Ascending aorta (tissue), 2 donors: ENCODE results near the gene RASSF8. TPM values are rescaled to one million over a fixed set of nuclear protein-coding genes. Genes with fewer than 3 reads are reported as not detected.

Experiments
- DNase-seq, 2 donors: peaks; one replicate each; pipeline ENCODE4 v3.0.0-alpha.2; 2019; ENCODE audit warnings: low spot score in 2 of 2
- H3K27ac ChIP-seq, 2 donors: fragments of 200-600 bp; sonication (generic); one replicate each; pipeline ENCODE4 v1.5.1; 2016 to 2017; ENCODE audit warnings: mild to moderate bottlenecking in 1 of 2
- H3K27me3 ChIP-seq: fragments of 200-600 bp; sonication (generic); one replicate; pipeline ENCODE4 v1.5.1; 2017
- H3K36me3 ChIP-seq, 2 donors: fragments of 200-600 bp; sonication (generic); one replicate each; pipeline ENCODE4 v1.5.1; 2016
- H3K4me1 ChIP-seq, 2 donors: fragments of 200-600 bp; sonication (generic); one replicate each; pipeline ENCODE4 v1.5.1; 2016 to 2017; ENCODE audit warnings: mild to moderate bottlenecking in 1 of 2
- H3K4me3 ChIP-seq, 2 donors: fragments of 200-600 bp; sonication (generic); one replicate each; pipeline ENCODE4 v1.5.1; 2016 to 2017; ENCODE audit warnings: mild to moderate bottlenecking in 1 of 2
- H3K9me3 ChIP-seq, 2 donors: fragments of 200-600 bp; sonication (generic); one replicate each; pipeline ENCODE4 v1.5.1; 2016
- CTCF ChIP-seq, 3 experiments: fragments of 200-600 bp in 2 of 3; fragments of 450-650 bp in 1 of 3; sonication (generic) in 2 of 3; IDR thresholded peaks; one replicate each; pipeline ENCODE4 v1.5.1; 2016 to 2019; ENCODE audit warnings: antibody characterized with exemption in 3 of 3, mild to moderate bottlenecking in 1 of 3, moderate library complexity in 1 of 3
- intact Hi-C: fragments of 100-400 bp; cut with DNase I; formaldehyde crosslinking; loops from one replicate; pipeline ENCODE4 v1.15.1; 2023
- total RNA-seq: library from RNA; depleted of rRNA; stranded (reverse); fragments of >200 nt; gene quantifications from one replicate; pipeline ENCODE4 v1.1.0, GENCODE V29; 2016

The RASSF8 gene
- total RNA-seq, 1 donor from 2014 or later: 92.1 TPM

GRCh38 chr12:26121323-26122060 is 163.0 kb downstream of the RASSF8 start:
- TF ChIP-seq CTCF (IDR thresholded peaks at IDR 0.05): no peak
- peaks cover 0 to 27% of the 10 kb centered on the region in 2 donors for H3K4me1 ChIP-seq
- H3K27me3 ChIP-seq: no peaks in the 10 kb centered on the region
- H3K4me3 ChIP-seq: peak overlapping the region; percentile 77 to 82
- peak overlapping the region; percentile 96 to 98 for H3K27ac ChIP-seq
- no peaks in the 10 kb centered on the region for H3K9me3 ChIP-seq
- intact Hi-C loops: loop anchor here (1.0 to 5.0 kb wide), 4 partner anchors 7 to 711 kb away; partner anchors contain the start of gene ITPR2
- no peak for DNase-seq
- no peaks in the 10 kb centered on the region for H3K36me3 ChIP-seq

- H3K9me3 ChIP-seq: no peaks in the 10 kb centered on the region
- DNase-seq: no peak
- peak overlapping the region; percentile 96 to 98 for H3K27ac ChIP-seq
- no peaks in the 10 kb centered on the region for H3K27me3 ChIP-seq
- TF ChIP-seq CTCF (IDR thresholded peaks at IDR 0.05): no peak
- H3K36me3 ChIP-seq: no peaks in the 10 kb centered on the region
- H3K4me1 ChIP-seq: peaks cover 0 to 31% of the 10 kb centered on the region in 2 donors
- peak overlapping the region; percentile 77 to 82 for H3K4me3 ChIP-seq
- intact Hi-C loops: loop anchor here (1.0 to 5.0 kb wide), 4 partner anchors 8 to 710 kb away; partner anchors contain the start of gene ITPR2
These were observed 163.7 kb downstream of the RASSF8 start for GRCh38 chr12:26122061-26122680.

- TF ChIP-seq CTCF (IDR thresholded peaks at IDR 0.05): peak; percentile 15 to 38 (median 28)
- peak; percentile 27 to 82 for DNase-seq
- Histone ChIP-seq H3K9me3 (no peaks in the 10 kb centered on the region), H3K36me3 (no peaks in the 10 kb centered on the region), H3K27ac (peak overlapping the region; percentile 96 to 98), H3K27me3 (no peaks in the 10 kb centered on the region), H3K4me3 (peak overlapping the region; percentile 77 to 82), H3K4me1 (peaks cover 0 to 32% of the 10 kb centered on the region in 2 donors)
- intact Hi-C loops: loop anchor here (1.0 to 5.0 kb wide), 4 partner anchors 9 to 709 kb away; partner anchors contain the start of gene ITPR2
These were observed 164.4 kb downstream of the RASSF8 start for GRCh38 chr12:26122681-26123481.

- Histone ChIP-seq H3K4me3 (peak overlapping the region; percentile 77 to 82), H3K27ac (peak overlapping the region; percentile 96 to 98), H3K36me3 (no peaks in the 10 kb centered on the region), H3K27me3 (no peaks in the 10 kb centered on the region), H3K9me3 (no peaks in the 10 kb centered on the region), H3K4me1 (peaks cover 0 to 32% of the 10 kb centered on the region in 2 donors)
- TF ChIP-seq CTCF (IDR thresholded peaks at IDR 0.05): no peak
- intact Hi-C loops: loop anchor here (2.0 to 5.0 kb wide), 3 partner anchors 29 to 709 kb away; partner anchors contain the start of gene ITPR2
- no peak for DNase-seq
These were observed 165.0 kb downstream of the RASSF8 start for GRCh38 chr12:26123482-26123980.
